Kidney (tissue), 14 donors: Measurements from ENCODE around the gene DPYSL4. TPM values are rescaled to one million over a fixed set of nuclear protein-coding genes. Genes with fewer than 3 reads are reported as not detected.

Experiments
- DNase-seq, 5 donors: peaks; one replicate each; pipeline ENCODE4 v3.0.0-alpha.2; 2013 to 2020
- FAIRE-seq: peaks from 2 replicates; lab custom pipeline; 2012; peaks lifted over from hg19 to GRCh38; lab: Jason Lieb, UNC
- H3K27ac ChIP-seq, 2 donors: one replicate each; pipeline ENCODE4 v1.7.0; 2013; ENCODE audit warnings: low read depth in 2 of 2, low read length in 2 of 2, inconsistent platforms in 1 of 2
- H3K27me3 ChIP-seq: one replicate; pipeline ENCODE4 v1.7.1; 2013; ENCODE audit warnings: low read length, inconsistent platforms; ENCODE audit not compliant: control insufficient read depth, insufficient read depth
- H3K36me3 ChIP-seq, 3 donors: one replicate each; pipeline versions ENCODE4 v1.7.0 to v1.7.1; 2013; ENCODE audit warnings: low read length in 3 of 3, control low read depth in 1 of 3, inconsistent platforms in 1 of 3; ENCODE audit not compliant: insufficient read depth in 3 of 3, control insufficient read depth in 2 of 3
- H3K4me1 ChIP-seq, 3 donors: one replicate each; pipeline versions ENCODE4 v1.7.0 to v1.7.1; 2013; ENCODE audit warnings: low read length in 3 of 3, inconsistent platforms in 1 of 3, low read depth in 1 of 3; ENCODE audit not compliant: control insufficient read depth in 2 of 3, insufficient read depth in 2 of 3
- H3K4me3 ChIP-seq, 3 donors: one replicate each; pipeline versions ENCODE4 v1.7.0 to v1.8.1; 2013; ENCODE audit warnings: low read length in 3 of 3, control low read depth in 1 of 3, inconsistent platforms in 1 of 3
- H3K9ac ChIP-seq, 3 donors: one replicate each; pipeline versions ENCODE4 v1.7.0 to v1.7.1; 2013; ENCODE audit warnings: low read length in 3 of 3, control low read depth in 1 of 3, inconsistent platforms in 1 of 3
- H3K9me3 ChIP-seq, 3 donors: one replicate each; pipeline versions ENCODE4 v1.7.0 to v1.7.1; 2013; ENCODE audit warnings: low read length in 3 of 3, control low read depth in 1 of 3, inconsistent platforms in 1 of 3; ENCODE audit not compliant: control insufficient read depth in 2 of 3, insufficient read depth in 1 of 3
- CTCF ChIP-seq: IDR thresholded peaks from 3 replicates; pipeline ENCODE4 v1.5.1; 2012; ENCODE audit warnings: mild to moderate bottlenecking, moderate library complexity, borderline replicate concordance; ENCODE audit not compliant: insufficient read depth; ENCODE audit errors: extremely low read depth
- intact Hi-C: fragments of 100-400 bp; cut with DNase I; formaldehyde crosslinking; loops from one replicate; pipeline ENCODE4 v1.11.1; 2022
- polyA plus RNA-seq: library from polyadenylated mRNA; stranded (reverse); fragments of 350-450 nt; fragmentation: Illumina TruSeq; extraction: RNeasy Lipid Tissue Mini Kit (QIAGEN cat#74804); gene quantifications from one replicate; pipeline ENCODE4 v1.2.3, GENCODE V29; 2014; ENCODE audit warnings: low read depth, low replicate concordance; ENCODE audit not compliant: insufficient read depth
- total RNA-seq: library from RNA; stranded (reverse); fragmentation: NEBNext Ultra II Directional; extraction: Animal tissue kit (Norgen Biotek cat#: 25700); gene quantifications from one replicate; pipeline ENCODE4 v1.2.1, GENCODE V29; 2021
- donor health status: control.
- donor health status: control.
- donor health status: control.
- donor health status: control.
- donor health status: control.
- donor health status: DM: yes; HTN: yes; CAD: no.
- donor health status: Normal renal cell carcinoma (clear cell type).

Gene DPYSL4
- total and polyA plus RNA-seq, 2 donors from 2014 or later = 0.60 TPM; not detected in 1

GRCh38 chr10:132152896-132153580 is 33.7 kb upstream of the DPYSL4 start:
- Histone ChIP-seq H3K4me1 (no peaks in the 10 kb centered on the region), H3K9ac (no peak overlapping the region), H3K27me3 (no peaks in the 10 kb centered on the region), H3K4me3 (no peak overlapping the region), H3K9me3 (no peaks in the 10 kb centered on the region), H3K36me3 (no peaks in the 10 kb centered on the region), H3K27ac (no peak overlapping the region)
- DNase-seq (peak in 1 of 5 donors; percentile 65), FAIRE-seq (no peak)
- TF ChIP-seq CTCF = no peak
- intact Hi-C loops = no loop called here

- peak in 1 of 5 donors; percentile 58 for DNase-seq
These were observed 33.0 kb upstream of the DPYSL4 start for GRCh38 chr10:132153616-132154217.

GRCh38 chr10:132154440-132154839 is 32.3 kb upstream of the DPYSL4 start:
- TF ChIP-seq CTCF = no peak
- FAIRE-seq = no peak
- no peak overlapping the region for H3K27ac ChIP-seq
- intact Hi-C loops = no loop called here
- no peaks in the 10 kb centered on the region for H3K27me3 ChIP-seq
- H3K4me3 ChIP-seq = no peak overlapping the region
- no peaks in the 10 kb centered on the region for H3K36me3 ChIP-seq
- no peak for DNase-seq
- no peak overlapping the region for H3K9ac ChIP-seq
- H3K9me3 ChIP-seq = no peaks in the 10 kb centered on the region
- H3K4me1 ChIP-seq = no peaks in the 10 kb centered on the region

More at GRCh38 chr10:132153616-132154217, 33.0 kb upstream of the DPYSL4 start:
- Histone ChIP-seq H3K36me3 (no peaks in the 10 kb centered on the region), H3K9me3 (no peaks in the 10 kb centered on the region), H3K4me3 (no peak overlapping the region), H3K27ac (no peak overlapping the region), H3K9ac (no peak overlapping the region), H3K27me3 (no peaks in the 10 kb centered on the region), H3K4me1 (no peaks in the 10 kb centered on the region)
- intact Hi-C loops = no loop called here
- TF ChIP-seq CTCF = no peak
- no peak for FAIRE-seq
